GM23338 (cell line): ENCODE results near the gene SMCR8.

Source experiments
- CREB1 ChIP-seq: fragments of 250-450 bp; sonication (Bioruptor Pico); IDR thresholded peaks from 2 replicates; pipeline ENCODE4 v1.5.0; 2020; ENCODE audit warnings: low read depth, mild to moderate bottlenecking, moderate library complexity
- CTCF ChIP-seq, 2 experiments: fragments of 200-600 bp in 1 of 2; sonication (generic) in 1 of 2; conservative IDR thresholded peaks; 2 replicates each; pipeline versions ENCODE4 v1.5.1 to v1.6.1; 2016 to 2017; ENCODE audit warnings: antibody characterized with exemption in 2 of 2, low read depth in 2 of 2, mild to moderate bottlenecking in 2 of 2, moderate library complexity in 1 of 2
- EZH2 ChIP-seq: fragments of 200-600 bp; sonication (generic); IDR thresholded peaks from one replicate; pipeline ENCODE4 v1.8.0; 2017; ENCODE audit warnings: antibody characterized with exemption, mild to moderate bottlenecking, low read depth; ENCODE audit not compliant: unreplicated experiment
- EZH2phosphoT487 ChIP-seq: fragments of 200-600 bp; sonication (generic); IDR thresholded peaks from one replicate; pipeline ENCODE4 v1.8.1; 2018; ENCODE audit warnings: antibody characterized with exemption; ENCODE audit not compliant: unreplicated experiment
- JUNB ChIP-seq: IDR thresholded peaks from one replicate; pipeline ENCODE4 v1.6.1; 2016; ENCODE audit warnings: antibody characterized with exemption; ENCODE audit not compliant: unreplicated experiment
- NANOG ChIP-seq: IDR thresholded peaks from 2 replicates; pipeline ENCODE4 v1.6.1; 2016; ENCODE audit warnings: antibody characterized with exemption, borderline replicate concordance
- POLR2AphosphoS5 ChIP-seq: IDR thresholded peaks from 2 replicates; pipeline ENCODE4 v1.6.1; 2016; ENCODE audit warnings: antibody characterized with exemption, low read depth
- REST ChIP-seq: IDR thresholded peaks from one replicate; pipeline ENCODE4 v1.6.1; 2018; ENCODE audit warnings: antibody characterized with exemption; ENCODE audit not compliant: unreplicated experiment
- STAT1 ChIP-seq: IDR thresholded peaks from one replicate; pipeline ENCODE4 v1.6.1; 2016; ENCODE audit warnings: antibody characterized with exemption; ENCODE audit not compliant: unreplicated experiment
- ZNF331 ChIP-seq: fragments of 250-450 bp; sonication (Bioruptor Pico); IDR thresholded peaks from 2 replicates; pipeline ENCODE4 v1.5.0; 2020; ENCODE audit warnings: low read depth, mild to moderate bottlenecking, moderate library complexity
- ZNF462 ChIP-seq: fragments of 250-450 bp; sonication (Bioruptor Pico); IDR thresholded peaks from 2 replicates; pipeline ENCODE4 v1.5.0; 2020; ENCODE audit warnings: mild to moderate bottlenecking, moderate library complexity

GRCh38 chr17:18318117-18318516 lies 3.0 kb downstream of the SMCR8 start:
- TF ChIP-seq POLR2AphosphoS5 (no peak), CTCF (conservative IDR thresholded peaks at IDR 0.05; ENCODE audit: low read depth in 2 of 2) (no peak), EZH2phosphoT487 (no peak), EZH2 (no peak), ZNF331 (CRISPR knock-in tag) (no peak), REST (no peak), CREB1 (no peak), ZNF462 (CRISPR knock-in tag) (no peak), JUNB (no peak), STAT1 (no peak), NANOG (no peak)
